Hematopoietic multipotent progenitor cell treated with erythropoietin and hydrocortisone succinate and interleukin-3 and kit ligand, for 15 days (in vitro differentiated cells): ENCODE results near the gene UGT1A10.

Source experiments
- DNase-seq: peaks from one replicate; pipeline ENCODE4 v3.0.0-alpha.2; 2015; ENCODE audit warnings: low spot score

Gene UGT1A10

GRCh38 chr2:233803994-233804393, 167.7 kb downstream of the UGT1A10 start:
- no peak for DNase-seq

DNA sequence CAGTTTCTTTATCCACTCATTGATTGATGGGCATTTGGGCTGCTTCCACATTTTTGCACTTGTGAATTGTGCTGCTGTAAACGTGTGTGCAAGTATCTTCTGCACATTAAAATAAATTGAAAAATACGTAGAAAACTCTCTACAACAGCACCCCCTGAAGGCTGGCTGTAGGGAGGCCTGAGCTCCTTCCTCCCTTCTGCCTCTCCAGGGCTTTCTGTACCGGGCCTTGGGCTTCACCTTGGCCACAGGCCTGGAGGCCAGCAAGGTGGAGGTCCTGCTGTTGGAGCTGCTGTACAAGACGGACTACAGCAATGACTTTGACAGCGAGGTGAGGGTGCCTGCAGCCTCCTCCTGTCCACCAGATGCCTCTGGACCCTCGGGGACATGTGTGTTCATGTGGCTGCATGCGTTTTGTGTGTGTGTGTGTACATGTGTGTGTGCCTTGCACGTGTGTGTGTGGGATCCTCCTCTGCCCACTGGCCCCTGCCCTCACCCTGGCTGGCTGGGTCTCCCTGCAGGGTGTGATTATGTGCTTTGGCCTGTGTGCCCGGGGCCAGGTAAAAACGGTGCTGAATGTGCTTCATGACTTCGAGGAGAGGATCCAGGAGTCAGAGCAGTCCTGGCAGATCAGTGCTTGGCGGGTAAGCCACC, 171.1 kb downstream of the UGT1A10 start:
- DNase-seq: no peak

- no peak for DNase-seq
These were observed 172.0 kb downstream of the UGT1A10 start for GRCh38 chr2:233807966-233808935.

- DNase-seq: no peak
These were observed 174.1 kb downstream of the UGT1A10 start for GRCh38 chr2:233810385-233810784.

- no peak for DNase-seq
These were observed 174.8 kb downstream of the UGT1A10 start for GRCh38 chr2:233811087-233811486.

DNA sequence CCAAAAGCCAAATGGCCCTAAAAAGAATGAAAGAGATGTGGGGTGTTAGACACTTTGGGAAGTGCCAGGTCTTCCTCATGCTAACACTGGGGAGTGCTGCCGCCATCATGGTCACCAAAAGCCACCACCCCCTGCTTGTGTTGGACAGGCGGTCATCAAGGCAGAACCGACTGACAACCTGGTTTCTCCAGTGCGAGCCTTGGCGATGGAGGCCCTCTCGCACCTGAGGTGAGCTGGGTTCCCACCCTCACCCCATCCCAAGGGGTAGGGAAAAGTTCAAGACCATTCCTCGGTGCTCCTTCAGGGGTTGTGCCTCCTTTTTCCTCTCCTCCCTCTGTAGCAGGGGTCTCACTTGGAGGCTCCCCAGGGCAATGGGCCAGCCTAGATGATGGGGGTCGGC, 175.5 kb downstream of the UGT1A10 start:
- DNase-seq: no peak

GRCh38 chr2:233813236-233814055, 177.2 kb downstream of the UGT1A10 start:
- DNase-seq: no peak

- no peak for DNase-seq
These were observed 178.0 kb downstream of the UGT1A10 start for GRCh38 chr2:233814056-233814835.

DNA sequence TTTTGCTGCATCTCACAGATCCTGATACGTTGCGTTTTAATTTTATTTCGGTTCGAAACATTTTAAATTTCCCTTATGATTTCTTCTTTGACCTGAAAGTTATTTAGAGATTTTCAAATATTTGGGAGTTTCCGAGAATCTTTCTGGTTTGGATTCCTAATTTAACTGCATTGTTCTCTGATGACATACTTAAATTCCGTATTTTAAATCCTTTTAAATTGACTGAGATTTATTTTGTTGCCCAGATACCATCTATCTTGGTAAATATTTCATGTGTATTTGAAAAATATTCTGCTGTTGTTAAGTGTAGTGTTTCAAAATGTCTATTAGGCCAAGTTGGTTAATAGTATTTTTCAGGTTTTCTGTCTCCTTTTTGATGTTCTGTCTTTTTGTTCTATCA, 179.6 kb downstream of the UGT1A10 start:
- DNase-seq: no peak

GRCh38 chr2:233816334-233816733, 180.1 kb downstream of the UGT1A10 start:
- DNase-seq: no peak

DNA sequence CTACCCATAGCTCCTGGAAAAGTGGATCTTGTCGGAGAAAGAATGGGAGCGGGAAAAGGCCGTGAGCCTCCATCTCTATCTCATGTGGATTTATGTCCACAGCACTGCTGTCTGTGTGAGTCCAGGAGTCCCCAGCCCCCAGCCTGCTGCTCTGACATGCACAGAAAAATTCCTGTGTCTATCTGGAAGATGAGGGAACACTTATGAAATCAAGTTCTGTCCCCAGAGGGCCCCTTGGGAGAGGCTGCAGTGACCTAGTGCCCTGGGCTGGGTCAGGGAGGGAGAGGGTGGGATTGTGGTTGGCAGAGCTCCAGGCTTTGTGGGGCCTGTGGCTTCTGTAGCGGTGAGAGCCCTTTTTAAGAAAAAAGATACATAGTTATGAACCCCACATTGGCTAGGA, 180.5 kb downstream of the UGT1A10 start:
- DNase-seq: no peak

DNA sequence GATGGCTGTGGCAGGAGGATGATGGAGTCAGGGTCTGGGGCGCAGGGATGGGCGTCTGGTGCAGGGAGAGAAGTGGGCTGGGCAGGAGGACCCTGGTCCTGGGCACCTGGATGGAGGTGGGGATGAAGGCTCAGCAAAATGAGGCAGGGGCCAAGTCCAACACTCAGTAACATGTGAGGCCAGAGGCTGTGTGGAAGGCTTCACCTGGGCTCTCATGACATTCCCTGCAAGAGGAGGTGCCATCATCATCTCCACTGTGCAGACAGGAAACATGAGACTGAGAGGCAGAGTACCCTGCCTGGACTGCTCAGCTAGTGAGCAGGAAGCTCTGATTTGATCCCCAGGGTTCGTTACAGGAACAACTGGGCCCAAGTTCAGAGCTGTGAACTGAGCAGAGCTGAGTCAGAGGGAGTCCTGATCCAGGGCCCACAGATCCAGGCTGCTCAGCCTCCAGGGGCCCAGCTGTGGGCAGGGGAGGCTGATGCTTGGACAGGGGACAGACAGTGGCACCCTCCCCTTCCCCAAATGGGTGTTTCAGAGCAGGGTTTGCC, 181.2 kb downstream of the UGT1A10 start:
- no peak for DNase-seq

- DNase-seq: no peak
These were observed 181.9 kb downstream of the UGT1A10 start for GRCh38 chr2:233817995-233818638.

- DNase-seq: no peak
These were observed 182.7 kb downstream of the UGT1A10 start for GRCh38 chr2:233818639-233819621.

GRCh38 chr2:233819884-233820773, 183.9 kb downstream of the UGT1A10 start:
- DNase-seq: no peak

- DNase-seq: no peak
These were observed 184.5 kb downstream of the UGT1A10 start for GRCh38 chr2:233820774-233821105.

DNA sequence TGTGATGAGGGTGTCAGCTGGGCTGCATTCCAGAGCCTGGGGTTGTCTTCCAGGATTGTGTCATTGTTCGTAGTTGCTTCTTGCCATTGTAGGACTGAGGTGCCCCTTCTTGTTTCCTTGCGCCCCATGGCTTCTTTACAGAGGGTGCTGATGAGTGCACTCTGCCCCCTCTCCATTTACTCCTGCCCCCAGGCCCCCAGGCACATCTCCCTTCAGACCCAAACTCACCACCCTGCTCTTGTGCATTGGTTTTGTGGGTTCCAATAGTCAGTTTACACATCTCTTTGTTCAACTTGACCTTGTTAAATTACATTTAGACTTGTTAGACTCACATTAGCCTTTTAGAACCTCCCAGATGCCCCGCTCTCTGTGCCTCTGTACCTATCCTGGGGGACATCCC, 184.9 kb downstream of the UGT1A10 start:
- DNase-seq: no peak

DNA sequence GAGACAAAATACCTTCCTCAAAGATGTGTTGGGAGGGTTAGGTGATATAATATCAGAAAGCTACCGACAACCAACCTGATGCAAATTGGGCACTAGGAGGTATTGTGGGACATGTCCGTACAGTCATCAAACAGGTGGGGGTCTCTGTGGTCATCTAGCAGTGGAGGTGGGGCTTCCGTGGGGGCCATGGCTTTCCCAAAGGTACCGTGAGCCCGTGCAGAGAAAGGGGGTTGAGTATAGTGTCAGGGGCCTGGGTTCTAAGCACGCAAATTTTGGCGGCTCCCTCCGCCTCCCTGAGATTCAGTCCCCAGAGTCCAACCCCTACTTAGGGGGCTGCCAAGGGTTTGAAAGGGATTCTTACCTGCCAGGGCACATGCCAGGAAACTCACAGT, 185.5 kb downstream of the UGT1A10 start:
- DNase-seq: no peak
